Spleen (tissue), 7 donors: ENCODE data around the gene COL4A2.

Experiments used
- CTCF ChIP-seq, 11 experiments: fragments of 200-600 bp in 7 of 11; fragments of 450-650 bp in 4 of 11; sonication (generic) in 4 of 11; IDR thresholded peaks in 8 of 11; conservative IDR thresholded peaks in 3 of 11; 1 replicate in 7 of 11; 2 replicates in 4 of 11; pipeline versions ENCODE4 v1.4.0 to v1.8.0; 2016 to 2021; ENCODE audit warnings: antibody characterized with exemption in 11 of 11, inconsistent platforms in 4 of 11, mild to moderate bottlenecking in 1 of 11
- POLR2A ChIP-seq, 3 donors: fragments of 450-650 bp; IDR thresholded peaks; one replicate each; pipeline ENCODE4 v1.5.1; 2017; ENCODE audit warnings: antibody characterized with exemption in 3 of 3, mild to moderate bottlenecking in 1 of 3
- donor health status: DM: no; HTN: no; CAD: no; lungs with moderate emphysema.
- donor health status: DM: no; HTN: no; CAD: no.
- donor health status: DM: no; HTN: no; CAD: no.

GRCh38 chr13:110293037-110293436 lies 14.0 kb upstream of the COL4A2 start:
- TF ChIP-seq POLR2A (IDR thresholded peaks at IDR 0.05) (no peak), CTCF (IDR thresholded peaks at IDR 0.05 in 8 of 11, conservative IDR thresholded peaks at IDR 0.05 in 3 of 11) (no peak)
